Measurements from ENCODE around the gene MYBPHL. TPM values are rescaled to one million over a fixed set of nuclear protein-coding genes. Genes with fewer than 3 reads are reported as not detected.

Gene MYBPHL
- total and polyA plus RNA-seq, 2 of the 13 experiments (the other 11 are each of a cell fraction or from before 2014, with no cell fraction given), result 3.7 to 3.8 TPM

DNA sequence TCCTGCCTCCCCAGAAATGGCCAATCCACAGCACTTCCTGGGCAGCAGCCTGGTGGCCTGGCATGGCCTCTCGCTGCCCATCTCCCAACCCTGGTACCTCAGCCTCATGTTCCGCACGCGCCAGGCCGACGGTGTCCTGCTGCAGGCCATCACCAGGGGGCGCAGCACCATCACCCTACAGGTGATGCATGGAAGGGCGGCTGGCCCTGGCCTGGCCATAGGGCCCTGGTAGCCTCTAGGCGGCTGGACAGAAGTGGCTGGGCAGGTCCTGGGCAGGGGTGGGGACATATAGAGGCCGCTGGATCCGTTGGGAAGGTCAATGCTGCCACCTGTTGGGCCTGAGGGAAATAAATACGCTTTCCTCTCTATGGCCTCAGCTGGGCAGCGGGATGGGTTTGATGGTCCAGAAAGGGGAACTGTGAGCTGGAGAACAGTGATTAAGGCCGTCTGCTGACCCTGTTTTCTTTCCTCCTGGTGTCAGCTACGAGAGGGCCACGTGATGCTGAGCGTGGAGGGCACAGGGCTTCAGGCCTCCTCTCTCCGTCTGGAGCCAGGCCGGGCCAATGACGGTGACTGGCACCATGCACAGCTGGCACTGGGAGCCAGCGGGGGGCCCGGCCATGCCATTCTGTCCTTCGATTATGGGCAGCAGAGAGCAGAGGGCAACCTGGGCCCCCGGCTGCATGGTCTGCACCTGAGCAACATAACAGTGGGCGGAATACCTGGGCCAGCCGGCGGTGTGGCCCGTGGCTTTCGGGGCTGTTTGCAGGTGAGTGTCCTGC is 43.0 kb downstream of the MYBPHL start (continued):
- TF ChIP-seq, protein P1, sequence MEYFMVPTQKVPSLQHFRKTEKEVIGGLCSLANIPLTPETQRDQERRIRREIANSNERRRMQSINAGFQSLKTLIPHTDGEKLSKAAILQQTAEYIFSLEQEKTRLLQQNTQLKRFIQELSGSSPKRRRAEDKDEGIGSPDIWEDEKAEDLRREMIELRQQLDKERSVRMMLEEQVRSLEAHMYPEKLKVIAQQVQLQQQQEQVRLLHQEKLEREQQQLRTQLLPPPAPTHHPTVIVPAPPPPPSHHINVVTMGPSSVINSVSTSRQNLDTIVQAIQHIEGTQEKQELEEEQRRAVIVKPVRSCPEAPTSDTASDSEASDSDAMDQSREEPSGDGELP (IDR thresholded peaks at IDR 0.05; ENCODE audit: borderline replicate concordance, low read depth), result peak; percentile 90; the same call in 1 of the 2 replicates
- TF ChIP-seq SRF (IDR thresholded peaks at IDR 0.05; ENCODE audit: low read depth, low read length) (no peak), ZNF749 (CRISPR knock-in tag; IDR thresholded peaks at IDR 0.05; ENCODE audit: borderline replicate concordance) (no peak), ZNF761 (CRISPR knock-in tag; conservative IDR thresholded peaks at IDR 0.05) (0 out of 2 replicates have a peak, but pooled peaks have one; percentile 62), ZFP62 (CRISPR knock-in tag; IDR thresholded peaks at IDR 0.05) (no peak), ARHGAP35 (CRISPR knock-in tag; IDR thresholded peaks at IDR 0.05; ENCODE audit: borderline replicate concordance) (0 out of 2 replicates have a peak, but pooled peaks have one; percentile 29), TSC22D2 (CRISPR knock-in tag; IDR thresholded peaks at IDR 0.05; ENCODE audit: borderline replicate concordance) (peak; percentile 65; the same call in 1 of the 2 replicates), ZNF615 (CRISPR knock-in tag; IDR thresholded peaks at IDR 0.05; ENCODE audit: borderline replicate concordance) (no peak; the same call in 1 of the 2 replicates), ZNF772 (CRISPR knock-in tag; IDR thresholded peaks at IDR 0.05) (peak; percentile 89; the same call in 1 of the 2 replicates), ZBTB7B (CRISPR knock-in tag; IDR thresholded peaks at IDR 0.05) (peak; percentile 19; the same call in 1 of the 2 replicates), MATR3 (CRISPR knock-in tag; IDR thresholded peaks at IDR 0.05) (no peak), ZNF496 (CRISPR knock-in tag; IDR thresholded peaks at IDR 0.05; ENCODE audit: insufficient replicate concordance) (no peak), ZNF572 (CRISPR knock-in tag; IDR thresholded peaks at IDR 0.05) (peak; percentile 92; the same call in 1 of the 2 replicates), CREB1 (IDR thresholded peaks at IDR 0.05) (no peak), CREB1 (CRISPR knock-in tag; IDR thresholded peaks at IDR 0.05) (0 out of 2 replicates have a peak, but pooled peaks have one; percentile 28), SALL2 (CRISPR knock-in tag; IDR thresholded peaks at IDR 0.05) (peak; percentile 79; the same call in 1 of the 2 replicates), HMG20A (CRISPR knock-in tag; IDR thresholded peaks at IDR 0.05; ENCODE audit: borderline replicate concordance) (peak; percentile 30; the same call in 1 of the 2 replicates), PCBP1 (IDR thresholded peaks at IDR 0.05; ENCODE audit: borderline replicate concordance, low read depth, low read length) (0 out of 2 replicates have a peak, but pooled peaks have one; percentile 56)
- TF ChIP-seq, protein P2, sequence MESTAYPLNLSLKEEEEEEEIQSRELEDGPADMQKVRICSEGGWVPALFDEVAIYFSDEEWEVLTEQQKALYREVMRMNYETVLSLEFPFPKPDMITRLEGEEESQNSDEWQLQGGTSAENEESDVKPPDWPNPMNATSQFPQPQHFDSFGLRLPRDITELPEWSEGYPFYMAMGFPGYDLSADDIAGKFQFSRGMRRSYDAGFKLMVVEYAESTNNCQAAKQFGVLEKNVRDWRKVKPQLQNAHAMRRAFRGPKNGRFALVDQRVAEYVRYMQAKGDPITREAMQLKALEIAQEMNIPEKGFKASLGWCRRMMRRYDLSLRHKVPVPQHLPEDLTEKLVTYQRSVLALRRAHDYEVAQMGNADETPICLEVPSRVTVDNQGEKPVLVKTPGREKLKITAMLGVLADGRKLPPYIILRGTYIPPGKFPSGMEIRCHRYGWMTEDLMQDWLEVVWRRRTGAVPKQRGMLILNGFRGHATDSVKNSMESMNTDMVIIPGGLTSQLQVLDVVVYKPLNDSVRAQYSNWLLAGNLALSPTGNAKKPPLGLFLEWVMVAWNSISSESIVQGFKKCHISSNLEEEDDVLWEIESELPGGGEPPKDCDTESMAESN (CRISPR knock-in tag; conservative IDR thresholded peaks at IDR 0.05), result peak; percentile 70; the same call in 1 of the 2 replicates
- TF ChIP-seq, protein P3, sequence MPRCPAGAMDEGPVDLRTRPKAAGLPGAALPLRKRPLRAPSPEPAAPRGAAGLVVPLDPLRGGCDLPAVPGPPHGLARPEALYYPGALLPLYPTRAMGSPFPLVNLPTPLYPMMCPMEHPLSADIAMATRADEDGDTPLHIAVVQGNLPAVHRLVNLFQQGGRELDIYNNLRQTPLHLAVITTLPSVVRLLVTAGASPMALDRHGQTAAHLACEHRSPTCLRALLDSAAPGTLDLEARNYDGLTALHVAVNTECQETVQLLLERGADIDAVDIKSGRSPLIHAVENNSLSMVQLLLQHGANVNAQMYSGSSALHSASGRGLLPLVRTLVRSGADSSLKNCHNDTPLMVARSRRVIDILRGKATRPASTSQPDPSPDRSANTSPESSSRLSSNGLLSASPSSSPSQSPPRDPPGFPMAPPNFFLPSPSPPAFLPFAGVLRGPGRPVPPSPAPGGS (CRISPR knock-in tag; IDR thresholded peaks at IDR 0.05), result peak; percentile 79; the same call in 1 of the 2 replicates
- TF ChIP-seq, protein P4, sequence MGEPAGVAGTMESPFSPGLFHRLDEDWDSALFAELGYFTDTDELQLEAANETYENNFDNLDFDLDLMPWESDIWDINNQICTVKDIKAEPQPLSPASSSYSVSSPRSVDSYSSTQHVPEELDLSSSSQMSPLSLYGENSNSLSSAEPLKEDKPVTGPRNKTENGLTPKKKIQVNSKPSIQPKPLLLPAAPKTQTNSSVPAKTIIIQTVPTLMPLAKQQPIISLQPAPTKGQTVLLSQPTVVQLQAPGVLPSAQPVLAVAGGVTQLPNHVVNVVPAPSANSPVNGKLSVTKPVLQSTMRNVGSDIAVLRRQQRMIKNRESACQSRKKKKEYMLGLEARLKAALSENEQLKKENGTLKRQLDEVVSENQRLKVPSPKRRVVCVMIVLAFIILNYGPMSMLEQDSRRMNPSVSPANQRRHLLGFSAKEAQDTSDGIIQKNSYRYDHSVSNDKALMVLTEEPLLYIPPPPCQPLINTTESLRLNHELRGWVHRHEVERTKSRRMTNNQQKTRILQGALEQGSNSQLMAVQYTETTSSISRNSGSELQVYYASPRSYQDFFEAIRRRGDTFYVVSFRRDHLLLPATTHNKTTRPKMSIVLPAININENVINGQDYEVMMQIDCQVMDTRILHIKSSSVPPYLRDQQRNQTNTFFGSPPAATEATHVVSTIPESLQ (CRISPR knock-in tag; conservative IDR thresholded peaks at IDR 0.05), result no peak
- TF ChIP-seq, protein P5, sequence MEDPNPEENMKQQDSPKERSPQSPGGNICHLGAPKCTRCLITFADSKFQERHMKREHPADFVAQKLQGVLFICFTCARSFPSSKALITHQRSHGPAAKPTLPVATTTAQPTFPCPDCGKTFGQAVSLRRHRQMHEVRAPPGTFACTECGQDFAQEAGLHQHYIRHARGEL (CRISPR knock-in tag; IDR thresholded peaks at IDR 0.05), result no peak
